Panc1 (cell line): Measurements from ENCODE around the gene PQBP1. TPM values are rescaled to one million over a fixed set of nuclear protein-coding genes. Genes with fewer than 3 reads are reported as not detected.

ENCODE experiments used
- ATAC-seq: fragments of 200-7000 bp; cut with Tn5 transposase; 2 replicates; pipeline ENCODE4 v1.9.1; 2020; ENCODE audit warnings: mild to moderate bottlenecking, moderate library complexity
- BruUV-seq: library from RNA; stranded (reverse); fragments of 400-500 nt; replicated peaks from 2 replicates; lab custom pipeline; 2021; lab: Mats Ljungman, UMichigan
- CTCF ChIA-PET: fragments of 300-600 bp; sonication (Branson Sonifier 250); formaldehyde crosslinking; loops from one replicate; lab custom pipeline; 2022; ENCODE audit warnings: antibody characterized with exemption; lab: Charles Lee
- POLR2A ChIA-PET: fragments of 300-600 bp; sonication (Branson Sonifier 250); formaldehyde crosslinking; loops from one replicate; lab custom pipeline; 2022; ENCODE audit warnings: antibody characterized with exemption; lab: Charles Lee
- DNase-seq: peaks from one replicate; pipeline ENCODE4 v3.0.0-alpha.2; 2010; ENCODE audit warnings: low read depth, low spot score
- H3K27ac ChIP-seq: 2 replicates; pipeline ENCODE4 v1.5.1; 2011; ENCODE audit warnings: mild to moderate bottlenecking, low read length, inconsistent platforms
- H3K27me3 ChIP-seq: fragments of 200-500 bp; sonication (Bioruptor generic); 2 replicates; pipeline ENCODE4 v1.6.0; 2014; ENCODE audit warnings: low read length, inconsistent platforms; ENCODE audit not compliant: control insufficient read depth, insufficient read depth
- H3K36me3 ChIP-seq: fragments of 200-500 bp; sonication (Bioruptor generic); 2 replicates; pipeline ENCODE4 v1.5.1; 2014; ENCODE audit warnings: inconsistent platforms, mild to moderate bottlenecking, low read length, moderate library complexity; ENCODE audit not compliant: control insufficient read depth, insufficient read depth
- H3K4me1 ChIP-seq: 2 replicates; pipeline ENCODE4 v1.5.1; 2011; ENCODE audit warnings: inconsistent platforms, mild to moderate bottlenecking, low read length, moderate library complexity; ENCODE audit not compliant: control insufficient read depth, insufficient read depth
- H3K4me3 ChIP-seq, 2 experiments: 2 replicates each; pipeline ENCODE4 v1.5.1; 2011 to 2012; ENCODE audit warnings: low read depth in 2 of 2, low read length in 2 of 2, mild to moderate bottlenecking in 2 of 2, inconsistent platforms in 1 of 2, moderate library complexity in 1 of 2
- H3K9me3 ChIP-seq: fragments of 200-500 bp; sonication (Bioruptor generic); 2 replicates; pipeline ENCODE4 v1.5.1; 2014; ENCODE audit warnings: low read depth, mild to moderate bottlenecking, inconsistent platforms, low read length, moderate library complexity; ENCODE audit not compliant: control insufficient read depth, insufficient read depth
- POLR2AphosphoS5 ChIP-seq: IDR thresholded peaks from 2 replicates; pipeline ENCODE4 v1.6.1; 2012; ENCODE audit warnings: mild to moderate bottlenecking, low read depth, low read length, moderate library complexity
- SIN3A ChIP-seq: IDR thresholded peaks from 2 replicates; pipeline ENCODE4 v1.6.1; 2012; ENCODE audit warnings: low read depth, mild to moderate bottlenecking, low read length, moderate library complexity, borderline replicate concordance; ENCODE audit not compliant: insufficient read depth
- TCF7L2 ChIP-seq: IDR thresholded peaks from 2 replicates; pipeline ENCODE4 v1.6.1; 2011; ENCODE audit warnings: mild to moderate bottlenecking, low read depth, low read length, inconsistent platforms
- in situ Hi-C: cut with HindIII; loops from 2 replicates; pipeline ENCODE4 v1.10.0; 2016; ENCODE audit warnings: low sequenced_read_pairs, low pct_unique_long_range_greater_than_20kb
- intact Hi-C: fragments of 100-400 bp; cut with micrococcal nuclease; formaldehyde crosslinking; loops from one replicate; pipeline ENCODE4 v1.10.0; 2022; ENCODE audit not compliant: unreplicated experiment
- total RNA-seq: library from RNA; stranded (reverse); gene quantifications from one replicate; pipeline ENCODE4 v1.2.1, GENCODE V29; 2021; ENCODE audit not compliant: unreplicated experiment
- TF ChIP-seq, protein P1 (sequence below), 2 experiments: IDR thresholded peaks; 2 replicates each; pipeline ENCODE4 v1.6.1; 2011 to 2012; ENCODE audit warnings: low read depth in 2 of 2, control low read depth in 1 of 2, low read length in 1 of 2, mild to moderate bottlenecking in 1 of 2, moderate library complexity in 1 of 2; ENCODE audit not compliant: insufficient read depth in 1 of 2
- TF ChIP-seq, protein P2 (sequence below): fragments of 450-650 bp; IDR thresholded peaks from 2 replicates; pipeline ENCODE4 v1.5.1; 2017; ENCODE audit warnings: mild to moderate bottlenecking

The PQBP1 gene
- total RNA-seq, 1 experiment from 2014 or later: 136 TPM

DNA sequence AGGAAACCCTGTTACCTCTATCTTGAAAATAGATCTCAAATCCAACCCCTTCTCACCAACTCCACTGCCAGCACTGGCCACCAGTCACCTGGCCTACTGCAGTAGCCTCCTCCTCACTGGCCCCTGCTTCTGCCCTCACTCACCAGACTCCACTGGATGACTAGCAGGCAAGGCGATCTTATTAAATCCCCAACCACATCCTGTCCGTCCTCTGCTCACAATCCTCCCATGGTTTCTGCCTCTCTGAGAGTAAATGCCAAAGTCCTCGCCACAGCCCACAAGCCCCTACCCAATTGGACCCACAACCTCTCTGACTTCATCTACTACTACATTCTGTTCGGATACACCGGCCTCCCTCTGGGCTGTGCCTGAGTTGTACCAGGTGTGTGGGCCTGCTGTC lies 26.5 kb downstream of the PQBP1 start:
- Histone ChIP-seq H3K9me3 (no peaks in the 10 kb centered on the region), H3K27ac (no peak overlapping the region), H3K4me1 (peaks cover 8% of the 10 kb centered on the region; the same call in 1 of the 2 replicates), H3K36me3 (no peaks in the 10 kb centered on the region; the same call in 1 of the 2 replicates), H3K27me3 (no peaks in the 10 kb centered on the region), H3K4me3 (no peak overlapping the region)
- CTCF ChIA-PET: no interaction called here
- intact Hi-C loops (no loop called here), in situ Hi-C loops (no loop called here)
- ATAC-seq (no peak), DNase-seq (no peak)
- TF ChIP-seq, protein P1, sequence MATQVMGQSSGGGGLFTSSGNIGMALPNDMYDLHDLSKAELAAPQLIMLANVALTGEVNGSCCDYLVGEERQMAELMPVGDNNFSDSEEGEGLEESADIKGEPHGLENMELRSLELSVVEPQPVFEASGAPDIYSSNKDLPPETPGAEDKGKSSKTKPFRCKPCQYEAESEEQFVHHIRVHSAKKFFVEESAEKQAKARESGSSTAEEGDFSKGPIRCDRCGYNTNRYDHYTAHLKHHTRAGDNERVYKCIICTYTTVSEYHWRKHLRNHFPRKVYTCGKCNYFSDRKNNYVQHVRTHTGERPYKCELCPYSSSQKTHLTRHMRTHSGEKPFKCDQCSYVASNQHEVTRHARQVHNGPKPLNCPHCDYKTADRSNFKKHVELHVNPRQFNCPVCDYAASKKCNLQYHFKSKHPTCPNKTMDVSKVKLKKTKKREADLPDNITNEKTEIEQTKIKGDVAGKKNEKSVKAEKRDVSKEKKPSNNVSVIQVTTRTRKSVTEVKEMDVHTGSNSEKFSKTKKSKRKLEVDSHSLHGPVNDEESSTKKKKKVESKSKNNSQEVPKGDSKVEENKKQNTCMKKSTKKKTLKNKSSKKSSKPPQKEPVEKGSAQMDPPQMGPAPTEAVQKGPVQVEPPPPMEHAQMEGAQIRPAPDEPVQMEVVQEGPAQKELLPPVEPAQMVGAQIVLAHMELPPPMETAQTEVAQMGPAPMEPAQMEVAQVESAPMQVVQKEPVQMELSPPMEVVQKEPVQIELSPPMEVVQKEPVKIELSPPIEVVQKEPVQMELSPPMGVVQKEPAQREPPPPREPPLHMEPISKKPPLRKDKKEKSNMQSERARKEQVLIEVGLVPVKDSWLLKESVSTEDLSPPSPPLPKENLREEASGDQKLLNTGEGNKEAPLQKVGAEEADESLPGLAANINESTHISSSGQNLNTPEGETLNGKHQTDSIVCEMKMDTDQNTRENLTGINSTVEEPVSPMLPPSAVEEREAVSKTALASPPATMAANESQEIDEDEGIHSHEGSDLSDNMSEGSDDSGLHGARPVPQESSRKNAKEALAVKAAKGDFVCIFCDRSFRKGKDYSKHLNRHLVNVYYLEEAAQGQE (IDR thresholded peaks at IDR 0.05; ENCODE audit: insufficient read depth in 1 of 2, low read depth in 2 of 2, low read length in 1 of 2): no peak
- TF ChIP-seq SIN3A (no peak), TCF7L2 (no peak), POLR2AphosphoS5 (no peak)
- TF ChIP-seq, protein P2, sequence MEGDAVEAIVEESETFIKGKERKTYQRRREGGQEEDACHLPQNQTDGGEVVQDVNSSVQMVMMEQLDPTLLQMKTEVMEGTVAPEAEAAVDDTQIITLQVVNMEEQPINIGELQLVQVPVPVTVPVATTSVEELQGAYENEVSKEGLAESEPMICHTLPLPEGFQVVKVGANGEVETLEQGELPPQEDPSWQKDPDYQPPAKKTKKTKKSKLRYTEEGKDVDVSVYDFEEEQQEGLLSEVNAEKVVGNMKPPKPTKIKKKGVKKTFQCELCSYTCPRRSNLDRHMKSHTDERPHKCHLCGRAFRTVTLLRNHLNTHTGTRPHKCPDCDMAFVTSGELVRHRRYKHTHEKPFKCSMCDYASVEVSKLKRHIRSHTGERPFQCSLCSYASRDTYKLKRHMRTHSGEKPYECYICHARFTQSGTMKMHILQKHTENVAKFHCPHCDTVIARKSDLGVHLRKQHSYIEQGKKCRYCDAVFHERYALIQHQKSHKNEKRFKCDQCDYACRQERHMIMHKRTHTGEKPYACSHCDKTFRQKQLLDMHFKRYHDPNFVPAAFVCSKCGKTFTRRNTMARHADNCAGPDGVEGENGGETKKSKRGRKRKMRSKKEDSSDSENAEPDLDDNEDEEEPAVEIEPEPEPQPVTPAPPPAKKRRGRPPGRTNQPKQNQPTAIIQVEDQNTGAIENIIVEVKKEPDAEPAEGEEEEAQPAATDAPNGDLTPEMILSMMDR: no peak
- POLR2A ChIA-PET: interaction anchor here (0.6 kb wide), 1 partner anchor 21 kb away, joined by 20 read pairs; no protein-coding TSS in a partner anchor
- BruUV-seq: no TSS peak

DNA sequence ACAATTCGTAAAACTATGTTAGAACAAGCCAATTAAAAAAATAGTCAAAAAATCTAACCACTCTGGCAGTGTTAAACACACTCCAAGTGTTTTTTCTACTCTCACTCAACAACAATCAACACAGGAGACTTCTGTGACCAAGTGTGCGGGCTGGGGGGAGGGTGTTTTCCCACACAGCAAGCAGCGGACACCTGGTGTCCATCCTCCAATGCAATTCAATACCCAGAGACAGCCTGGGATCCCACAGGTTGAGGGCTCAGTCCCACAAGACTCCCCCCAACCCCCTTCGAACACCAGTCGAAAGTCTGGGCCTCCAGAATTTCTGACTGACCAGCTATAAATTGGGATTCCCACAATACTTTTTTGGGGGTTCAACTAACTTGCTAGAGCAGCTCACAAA lies 29.4 kb downstream of the PQBP1 start:
- CTCF ChIA-PET: no interaction called here
- no peak for ATAC-seq

More for the DNA sequence above, 29.4 kb downstream of the PQBP1 start:
- Histone ChIP-seq H3K9me3 (no peaks in the 10 kb centered on the region), H3K4me3 (no peak overlapping the region), H3K36me3 (no peaks in the 10 kb centered on the region; the same call in 1 of the 2 replicates), H3K27me3 (no peaks in the 10 kb centered on the region), H3K4me1 (no peaks in the 10 kb centered on the region), H3K27ac (no peak overlapping the region)
- intact Hi-C loops: no loop called here
- DNase-seq: no peak
- TF ChIP-seq SIN3A (no peak), TCF7L2 (no peak), POLR2AphosphoS5 (no peak)
- TF ChIP-seq, protein P1 (IDR thresholded peaks at IDR 0.05; ENCODE audit: insufficient read depth in 1 of 2, low read depth in 2 of 2, low read length in 1 of 2): no peak
- in situ Hi-C loops: no loop called here
- no TSS peak for BruUV-seq
- POLR2A ChIA-PET: no interaction called here
